DOHH2 (cell line): Measurements from ENCODE around the gene FBXW4.

Source experiments
- H3F3A ChIP-seq: fragments of 200-600 bp; sonication (generic), shearing (Covaris generic); 2 replicates; pipeline ENCODE4 v1.6.0; 2016; ENCODE audit warnings: antibody characterized with exemption, mild to moderate bottlenecking; ENCODE audit not compliant: control insufficient read depth, insufficient read depth
- H3K27ac ChIP-seq: fragments of 200-600 bp; sonication (generic); 2 replicates; pipeline ENCODE4 v1.5.1; 2014; ENCODE audit warnings: low read depth, mild to moderate bottlenecking, low read length, moderate library complexity
- H3K27me3 ChIP-seq: fragments of 200-600 bp; sonication (generic); 2 replicates; pipeline ENCODE4 v1.6.1; 2014; ENCODE audit warnings: mild to moderate bottlenecking, low read length, mixed read lengths; ENCODE audit not compliant: control insufficient read depth
- H3K36me3 ChIP-seq: fragments of 200-600 bp; sonication (generic); 2 replicates; pipeline ENCODE4 v1.6.1; 2014; ENCODE audit warnings: mild to moderate bottlenecking, low read length, moderate library complexity, mixed read lengths; ENCODE audit not compliant: control insufficient read depth
- H3K4me1 ChIP-seq: fragments of 200-600 bp; sonication (generic); 2 replicates; pipeline ENCODE4 v1.6.1; 2014; ENCODE audit warnings: mild to moderate bottlenecking, low read length, mixed read lengths; ENCODE audit not compliant: control insufficient read depth
- H3K4me2 ChIP-seq: fragments of 200-600 bp; sonication (generic); 2 replicates; pipeline ENCODE4 v1.6.0; 2014; ENCODE audit warnings: mild to moderate bottlenecking, low read length, moderate library complexity
- H3K4me3 ChIP-seq: fragments of 200-600 bp; sonication (generic); 2 replicates; pipeline ENCODE4 v1.5.1; 2014; ENCODE audit warnings: mild to moderate bottlenecking, low read length, mixed read lengths
- H3K79me2 ChIP-seq: fragments of 200-600 bp; sonication (generic); 2 replicates; pipeline ENCODE4 v1.6.1; 2014; ENCODE audit warnings: mild to moderate bottlenecking, low read length, mixed read lengths; ENCODE audit not compliant: control insufficient read depth
- H3K9me2 ChIP-seq: fragments of 200-600 bp; sonication (generic); replicated peaks from 2 replicates; pipeline ENCODE4 v1.6.1; 2014; ENCODE audit warnings: mild to moderate bottlenecking, low read length, mixed read lengths; ENCODE audit not compliant: control insufficient read depth
- H3K9me3 ChIP-seq: fragments of 200-600 bp; sonication (generic); 2 replicates; pipeline ENCODE4 v1.6.1; 2014; ENCODE audit warnings: antibody characterized with exemption, low read length, mixed read lengths; ENCODE audit not compliant: control insufficient read depth, insufficient read depth
- H4K20me1 ChIP-seq: fragments of 200-600 bp; sonication (generic); 2 replicates; pipeline ENCODE4 v1.6.0; 2014; ENCODE audit warnings: low read depth, mild to moderate bottlenecking, antibody characterized with exemption, low read length, moderate library complexity; ENCODE audit not compliant: control insufficient read depth, insufficient read depth
- EZH2phosphoT487 ChIP-seq: fragments of 200-600 bp; sonication (generic); IDR thresholded peaks from 2 replicates; pipeline ENCODE4 v1.6.1; 2017; ENCODE audit warnings: borderline replicate concordance, mild to moderate bottlenecking, antibody characterized with exemption, low read length, moderate library complexity, mixed read lengths
- TF ChIP-seq, protein P1 (sequence below): fragments of 200-600 bp; sonication (generic); IDR thresholded peaks from one replicate; pipeline ENCODE4 v1.5.1; 2014; ENCODE audit warnings: antibody characterized with exemption, mild to moderate bottlenecking, low read depth, low read length; ENCODE audit not compliant: poor library complexity, severe bottlenecking

The FBXW4 gene

DNA sequence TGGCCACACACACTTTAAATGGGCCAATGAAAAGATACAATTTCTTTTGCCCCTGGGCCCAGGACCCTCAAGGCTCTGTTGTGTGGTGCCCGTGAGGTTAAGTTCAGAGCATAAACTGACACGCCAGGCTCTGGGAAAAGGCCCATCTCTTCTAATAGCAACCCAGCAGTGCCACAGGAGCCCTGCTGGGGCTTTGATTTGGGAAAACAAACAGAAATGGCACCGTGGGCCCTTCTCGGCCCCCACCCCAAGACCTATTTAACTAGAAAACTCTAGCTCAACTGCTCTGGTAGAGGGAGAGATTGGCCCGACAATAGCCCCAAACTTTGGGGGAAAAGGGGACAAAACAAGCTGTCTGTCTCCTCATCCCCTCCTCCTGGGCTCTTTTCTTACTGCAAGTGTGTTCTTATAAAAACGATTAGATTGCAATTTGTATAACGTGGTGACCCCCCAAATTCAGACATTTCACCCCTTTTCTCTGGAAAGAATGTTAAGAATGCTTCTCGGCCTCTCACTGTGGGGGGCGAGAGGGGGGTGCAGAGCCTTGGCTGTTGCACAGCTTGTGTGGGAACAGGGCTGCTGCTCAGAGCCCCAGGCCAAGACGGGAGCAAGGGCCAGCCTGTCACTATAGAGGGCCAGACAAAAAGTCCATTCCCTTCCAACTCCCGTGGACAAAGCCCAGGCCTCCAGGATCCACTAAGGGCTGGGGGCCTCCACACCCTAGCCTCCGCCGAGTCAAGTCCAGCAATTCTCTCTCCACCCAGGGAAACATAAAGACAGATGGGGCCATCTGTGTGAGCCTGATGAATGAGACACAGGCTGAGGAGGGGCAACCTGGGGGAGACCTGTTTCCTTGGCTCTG, 80.1 kb downstream of the FBXW4 start:
- H4K20me1 ChIP-seq, result peaks cover 5% of the 10 kb centered on the region
- no peaks in the 10 kb centered on the region for H3K9me3 ChIP-seq
- peaks cover 13% of the 10 kb centered on the region for H3F3A ChIP-seq
- no peak for TF ChIP-seq EZH2phosphoT487
- TF ChIP-seq, protein P1, sequence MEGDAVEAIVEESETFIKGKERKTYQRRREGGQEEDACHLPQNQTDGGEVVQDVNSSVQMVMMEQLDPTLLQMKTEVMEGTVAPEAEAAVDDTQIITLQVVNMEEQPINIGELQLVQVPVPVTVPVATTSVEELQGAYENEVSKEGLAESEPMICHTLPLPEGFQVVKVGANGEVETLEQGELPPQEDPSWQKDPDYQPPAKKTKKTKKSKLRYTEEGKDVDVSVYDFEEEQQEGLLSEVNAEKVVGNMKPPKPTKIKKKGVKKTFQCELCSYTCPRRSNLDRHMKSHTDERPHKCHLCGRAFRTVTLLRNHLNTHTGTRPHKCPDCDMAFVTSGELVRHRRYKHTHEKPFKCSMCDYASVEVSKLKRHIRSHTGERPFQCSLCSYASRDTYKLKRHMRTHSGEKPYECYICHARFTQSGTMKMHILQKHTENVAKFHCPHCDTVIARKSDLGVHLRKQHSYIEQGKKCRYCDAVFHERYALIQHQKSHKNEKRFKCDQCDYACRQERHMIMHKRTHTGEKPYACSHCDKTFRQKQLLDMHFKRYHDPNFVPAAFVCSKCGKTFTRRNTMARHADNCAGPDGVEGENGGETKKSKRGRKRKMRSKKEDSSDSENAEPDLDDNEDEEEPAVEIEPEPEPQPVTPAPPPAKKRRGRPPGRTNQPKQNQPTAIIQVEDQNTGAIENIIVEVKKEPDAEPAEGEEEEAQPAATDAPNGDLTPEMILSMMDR, result no peak
- no peak overlapping the region for H3K4me3 ChIP-seq
- no peaks in the 10 kb centered on the region for H3K27me3 ChIP-seq
- no peak overlapping the region for H3K4me2 ChIP-seq
- H3K27ac ChIP-seq, result no peak overlapping the region
- H3K9me2 ChIP-seq, result no peaks in the 10 kb centered on the region
- peaks cover 34% of the 10 kb centered on the region for H3K4me1 ChIP-seq
- H3K36me3 ChIP-seq, result peaks cover 57% of the 10 kb centered on the region
- no peaks in the 10 kb centered on the region for H3K79me2 ChIP-seq

DNA sequence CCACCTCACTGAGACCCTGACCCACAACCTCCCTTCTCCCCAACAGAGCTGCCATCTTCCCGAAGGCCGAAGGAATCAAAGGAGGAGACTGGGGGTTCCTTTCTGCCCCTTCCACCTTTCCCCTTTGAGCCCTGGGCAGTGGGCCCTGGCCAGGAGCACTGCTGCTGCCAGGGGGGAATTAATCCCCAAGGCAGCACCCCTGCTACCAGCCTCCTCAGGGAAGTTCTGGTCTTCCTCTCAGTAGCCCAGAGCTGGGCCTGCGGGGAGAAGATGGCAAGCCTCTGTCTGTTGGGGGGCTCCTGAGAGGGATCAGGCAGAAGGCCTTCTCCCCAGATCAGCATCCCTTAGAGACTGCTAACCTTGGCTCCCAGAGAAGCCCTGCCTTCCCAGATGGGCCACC, 81.3 kb downstream of the FBXW4 start:
- Histone ChIP-seq H3K27ac (no peak overlapping the region), H3K36me3 (peaks cover 60% of the 10 kb centered on the region), H3K4me3 (no peak overlapping the region), H3K4me1 (peaks cover 22% of the 10 kb centered on the region), H4K20me1 (peaks cover 5% of the 10 kb centered on the region), H3K9me2 (no peaks in the 10 kb centered on the region), H3F3A (peaks cover 13% of the 10 kb centered on the region), H3K79me2 (no peaks in the 10 kb centered on the region), H3K9me3 (no peaks in the 10 kb centered on the region), H3K27me3 (no peaks in the 10 kb centered on the region), H3K4me2 (no peak overlapping the region)
- TF ChIP-seq EZH2phosphoT487, result no peak
- TF ChIP-seq, protein P1, result no peak

DNA sequence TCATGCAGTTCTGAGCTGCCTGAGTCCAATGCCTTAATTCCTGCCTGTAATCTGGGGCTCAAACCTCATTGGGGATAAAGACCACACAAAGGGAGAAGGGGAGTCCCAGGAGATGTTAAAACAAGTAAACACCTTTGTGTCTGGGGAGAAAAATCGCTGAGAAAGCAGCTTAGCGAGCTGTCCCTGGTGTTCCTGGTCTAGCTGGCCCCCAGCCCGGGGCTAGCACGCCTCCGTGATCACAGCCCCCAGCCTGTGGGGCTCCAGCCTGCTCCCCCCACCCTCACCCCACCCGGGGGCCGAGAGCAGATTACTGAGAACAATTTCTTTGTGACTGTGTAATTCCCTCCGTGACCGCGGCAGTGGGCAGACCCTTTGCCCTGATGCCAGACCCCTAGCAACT, 82.1 kb downstream of the FBXW4 start:
- Histone ChIP-seq H3K4me3 (no peak overlapping the region), H3K4me2 (no peak overlapping the region), H3K9me2 (no peaks in the 10 kb centered on the region), H4K20me1 (peaks cover 2% of the 10 kb centered on the region; the same call in 1 of the 2 replicates), H3K27ac (no peak overlapping the region), H3K4me1 (peaks cover 15% of the 10 kb centered on the region), H3K27me3 (no peaks in the 10 kb centered on the region), H3K79me2 (no peaks in the 10 kb centered on the region), H3K36me3 (peaks cover 58% of the 10 kb centered on the region), H3F3A (peaks cover 8% of the 10 kb centered on the region), H3K9me3 (no peaks in the 10 kb centered on the region)
- no peak for TF ChIP-seq EZH2phosphoT487
- TF ChIP-seq, protein P1, result no peak
